ENCODE measurements around the gene B3GNT8. TPM values are rescaled to one million over a fixed set of nuclear protein-coding genes. Genes with fewer than 3 reads are reported as not detected.

The B3GNT8 gene
- total and polyA plus RNA-seq, 9 of the 15 experiments (the other 6 are each of a cell fraction or from before 2014, with no cell fraction given): 0.11 to 2.9 (median 0.65) TPM; not detected in 2

GRCh38 chr19:41427647-41428480 lies 690 bp upstream of the B3GNT8 start (continued):
- no peak for TF ChIP-seq MYC (IDR thresholded peaks at IDR 0.05; ENCODE audit: low read depth, low read length)
- no peak for TF ChIP-seq MYC (CRISPR knock-in tag; IDR thresholded peaks at IDR 0.05; ENCODE audit: borderline replicate concordance, low read depth)
- TF ChIP-seq CLOCK (CRISPR knock-in tag; IDR thresholded peaks at IDR 0.05; ENCODE audit: borderline replicate concordance): no peak
- TF ChIP-seq TCF7L2 (IDR thresholded peaks at IDR 0.05; ENCODE audit: low read depth, low read length): no peak
- TF ChIP-seq ATF7 (IDR thresholded peaks at IDR 0.05): 0 out of 2 replicates have a peak, but pooled peaks have one; percentile 11
- TF ChIP-seq TGIF2 (CRISPR knock-in tag; IDR thresholded peaks at IDR 0.05): 0 out of 2 replicates have a peak, but pooled peaks have one; percentile 12
- TF ChIP-seq CBFA2T3 (IDR thresholded peaks at IDR 0.05): peak; percentile 45; the same call in 1 of the 2 replicates
- peak; percentile 67; the same call in 1 of the 2 replicates for TF ChIP-seq NFRKB (IDR thresholded peaks at IDR 0.05; ENCODE audit: low read depth)
- no peak for TF ChIP-seq GTF2B (IDR thresholded peaks at IDR 0.05; ENCODE audit: extremely low read depth, insufficient read length)
- 0 out of 2 replicates have a peak, but pooled peaks have one; percentile 47 for TF ChIP-seq SP1 (CRISPR knock-in tag; IDR thresholded peaks at IDR 0.05)
- TF ChIP-seq CREB5 (CRISPR knock-in tag; IDR thresholded peaks at IDR 0.05): no peak
- TF ChIP-seq SMARCE1 (IDR thresholded peaks at IDR 0.05): peak; percentile 93
- no peak for TF ChIP-seq THRAP3 (IDR thresholded peaks at IDR 0.05; ENCODE audit: borderline replicate concordance)
- no peak for TF ChIP-seq STAG1 (CRISPR knock-in tag; IDR thresholded peaks at IDR 0.05; ENCODE audit: borderline replicate concordance)
- peak; percentile 18; the same call in 1 of the 2 replicates for TF ChIP-seq POLR2AphosphoS5 (IDR thresholded peaks at IDR 0.05; ENCODE audit: control insufficient read depth, insufficient read depth, low read depth, low read length)
- TF ChIP-seq HES1 (IDR thresholded peaks at IDR 0.05; ENCODE audit: low read depth): peak; percentile 51

Measured in K562 (cell line).